ENCODE measurements around the gene FARS2. TPM values are rescaled to one million over a fixed set of nuclear protein-coding genes. Genes with fewer than 3 reads are reported as not detected.

FARS2 gene
- total RNA-seq, 4 donors from 2014 or later, result 2.6 to 21.9 (median 15.0) TPM

- WGBS, 2 donors (ENCODE audit: low coverage in 1 of 2), result 86 to 100% methylated on average over 1 of the region's 1 CpG
- no peak for TF ChIP-seq POLR2A (IDR thresholded peaks at IDR 0.05)
- TF ChIP-seq POLR2AphosphoS5 (IDR thresholded peaks at IDR 0.05), result no peak
- TF ChIP-seq CTCF (IDR thresholded peaks at IDR 0.05), result no peak
- TF ChIP-seq EP300 (IDR thresholded peaks at IDR 0.05; ENCODE audit: low read depth), result no peak
- in situ Hi-C loops (cut with MboI; ENCODE audit: low pct_ligation_motif_present in 1 of 4, low pct_unique_long_range_greater_than_20kb in 1 of 4, low sequenced_read_pairs in 3 of 4) (no loop called here), intact Hi-C loops (cut with DNase I; ENCODE audit: low total_unique reads) (no loop called here)
- Histone ChIP-seq H3K27me3 (no peaks in the 10 kb centered on the region), H3K36me3 (no peaks in the 10 kb centered on the region), H3K4me3 (no peak overlapping the region), H3K4me1 (no peaks in the 10 kb centered on the region), H3K27ac (no peak overlapping the region), H3K9me3 (no peaks in the 10 kb centered on the region)
- no peak for DNase-seq
Observed at GRCh38 chr6:5738211-5738610, 476.9 kb downstream of the FARS2 start.

GRCh38 chr6:5744497-5744896, 483.2 kb downstream of the FARS2 start:
- Histone ChIP-seq H3K4me3 (no peak overlapping the region), H3K27me3 (no peaks in the 10 kb centered on the region), H3K27ac (no peak overlapping the region), H3K36me3 (no peaks in the 10 kb centered on the region), H3K4me1 (peaks cover 0 to 3% (median 1%) of the 10 kb centered on the region in 4 donors), H3K9me3 (no peaks in the 10 kb centered on the region)
- TF ChIP-seq POLR2AphosphoS5 (IDR thresholded peaks at IDR 0.05), result no peak
- TF ChIP-seq POLR2A (IDR thresholded peaks at IDR 0.05), result no peak
- no peak for TF ChIP-seq CTCF (IDR thresholded peaks at IDR 0.05)
- TF ChIP-seq EP300 (IDR thresholded peaks at IDR 0.05; ENCODE audit: low read depth), result no peak
- in situ Hi-C loops (cut with MboI; ENCODE audit: low pct_ligation_motif_present in 1 of 4, low pct_unique_long_range_greater_than_20kb in 1 of 4, low sequenced_read_pairs in 3 of 4), result no loop called here
- peak; percentile 35 for DNase-seq
- 57 to 68% methylated on average over 3 to 5 of the region's 5 CpGs for WGBS, 2 donors (ENCODE audit: low coverage in 1 of 2)
- intact Hi-C loops (cut with DNase I; ENCODE audit: low total_unique reads), result no loop called here

- Histone ChIP-seq H3K36me3 (no peaks in the 10 kb centered on the region), H3K27me3 (no peaks in the 10 kb centered on the region), H3K4me1 (peaks cover 0 to 3% (median 1%) of the 10 kb centered on the region in 4 donors), H3K4me3 (no peak overlapping the region), H3K27ac (no peak overlapping the region), H3K9me3 (no peaks in the 10 kb centered on the region)
- in situ Hi-C loops (cut with MboI; ENCODE audit: low pct_ligation_motif_present in 1 of 4, low pct_unique_long_range_greater_than_20kb in 1 of 4, low sequenced_read_pairs in 3 of 4) (no loop called here), intact Hi-C loops (cut with DNase I; ENCODE audit: low total_unique reads) (no loop called here)
- DNase-seq, result no peak
- TF ChIP-seq CTCF (IDR thresholded peaks at IDR 0.05) (no peak), EP300 (IDR thresholded peaks at IDR 0.05; ENCODE audit: low read depth) (no peak), POLR2AphosphoS5 (IDR thresholded peaks at IDR 0.05) (no peak), POLR2A (IDR thresholded peaks at IDR 0.05) (no peak)
- WGBS, 2 donors (ENCODE audit: low coverage in 1 of 2), result 100% methylated on average over 2 of the region's 2 CpGs
Observed at GRCh38 chr6:5745081-5745480, 483.8 kb downstream of the FARS2 start.

- Histone ChIP-seq H3K27me3 (no peaks in the 10 kb centered on the region), H3K36me3 (no peaks in the 10 kb centered on the region), H3K4me1 (peaks cover 0 to 3% (median 1%) of the 10 kb centered on the region in 4 donors), H3K27ac (no peak overlapping the region), H3K4me3 (no peak overlapping the region), H3K9me3 (no peaks in the 10 kb centered on the region)
- 82% methylated on average over 11 to 12 of the region's 12 CpGs for WGBS, 2 donors (ENCODE audit: low coverage in 1 of 2)
- intact Hi-C loops (cut with DNase I; ENCODE audit: low total_unique reads) (no loop called here), in situ Hi-C loops (cut with MboI; ENCODE audit: low pct_ligation_motif_present in 1 of 4, low pct_unique_long_range_greater_than_20kb in 1 of 4, low sequenced_read_pairs in 3 of 4) (no loop called here)
- DNase-seq, result no peak
- TF ChIP-seq CTCF (IDR thresholded peaks at IDR 0.05), result peak in 1 of 5 experiments; percentile 14
- no peak for TF ChIP-seq EP300 (IDR thresholded peaks at IDR 0.05; ENCODE audit: low read depth)
Observed at GRCh38 chr6:5746053-5746758, 484.9 kb downstream of the FARS2 start.

Data from transverse colon (tissue), 4 donors.